GM12878 (cell line): ENCODE results near the gene SH2D2A. TPM values are rescaled to one million over a fixed set of nuclear protein-coding genes. Genes with fewer than 3 reads are reported as not detected.

Source experiments
- ATAC-seq: fragments of 200-7000 bp; cut with Tn5 transposase; 3 replicates; pipeline ENCODE4 v1.9.1; 2020; ENCODE audit warnings: mild to moderate bottlenecking, moderate library complexity
- BruUV-seq: library from RNA; stranded (reverse); fragments of 400-500 nt; replicated peaks from 2 replicates; lab custom pipeline; 2021; lab: Mats Ljungman, UMichigan
- CTCF ChIA-PET: fragments of 300-600 bp; sonication (Branson Sonifier 250); formaldehyde crosslinking; extraction: SDS; loops from one replicate; lab custom pipeline; 2021; ENCODE audit warnings: inconsistent platforms; lab: Yijun Ruan, JAX
- POLR2A ChIA-PET: fragments of 350-600 bp; formaldehyde crosslinking; extraction: SDS; loops from one replicate; lab custom pipeline; 2021; ENCODE audit warnings: inconsistent platforms; lab: Charles Lee
- RAD21 ChIA-PET: fragments of 300-600 bp; sonication (Branson Sonifier 250); formaldehyde crosslinking; loops from one replicate; lab custom pipeline; 2023; ENCODE audit warnings: antibody characterized with exemption; ENCODE audit not compliant: unreplicated experiment; lab: Charles Lee
- SMC1A ChIA-PET: fragments of 300-600 bp; sonication (Branson Sonifier 250); formaldehyde crosslinking; loops from one replicate; lab custom pipeline; 2023; ENCODE audit not compliant: unreplicated experiment, uncharacterized antibody; lab: Charles Lee
- DNase-seq: peaks from one replicate; pipeline ENCODE4 v3.0.0-alpha.2; 2011; ENCODE audit warnings: low read depth, low spot score
- FAIRE-seq: peaks from 3 replicates; lab custom pipeline; 2011; peaks lifted over from hg19 to GRCh38; lab: Jason Lieb, UNC
- H2AFZ ChIP-seq: 2 replicates; pipeline ENCODE4 v1.6.0; 2011; ENCODE audit warnings: low read depth, low read length, control low read depth; ENCODE audit not compliant: control insufficient read depth
- H3K27ac ChIP-seq: 2 replicates; pipeline ENCODE4 v1.5.1; 2011; ENCODE audit warnings: control low read depth; ENCODE audit not compliant: control insufficient read depth, insufficient read depth
- H3K27me3 ChIP-seq, 2 experiments: replicated peaks in 1 of 2; 2 replicates each; pipeline versions ENCODE4 v1.6.0 to v1.6.1; 2011; ENCODE audit warnings: low read length in 1 of 2; ENCODE audit not compliant: control insufficient read depth in 2 of 2, insufficient read depth in 2 of 2
- H3K36me3 ChIP-seq, 2 experiments: 2 replicates each; pipeline ENCODE4 v1.5.1; 2011; ENCODE audit warnings: low read length in 1 of 2; ENCODE audit not compliant: control insufficient read depth in 2 of 2, insufficient read depth in 2 of 2
- H3K4me1 ChIP-seq: 2 replicates; pipeline ENCODE4 v1.6.1; 2011; ENCODE audit warnings: mild to moderate bottlenecking, low read length, moderate library complexity, mixed read lengths; ENCODE audit not compliant: control insufficient read depth, insufficient read depth
- H3K4me2 ChIP-seq: 2 replicates; pipeline ENCODE4 v1.6.0; 2011; ENCODE audit warnings: control low read depth; ENCODE audit not compliant: control insufficient read depth, insufficient read depth
- H3K4me3 ChIP-seq: fragments of 200-600 bp; sonication (generic); 2 replicates; pipeline ENCODE4 v1.5.1; 2016
- H3K79me2 ChIP-seq: 2 replicates; pipeline ENCODE4 v1.6.0; 2011; ENCODE audit warnings: low read length; ENCODE audit not compliant: control insufficient read depth, insufficient read depth
- H3K9ac ChIP-seq: 2 replicates; pipeline ENCODE4 v1.8.0; 2011; ENCODE audit warnings: low read length, control low read depth, mixed read lengths; ENCODE audit not compliant: control insufficient read depth, insufficient read depth
- H3K9me3 ChIP-seq: replicated peaks from 3 replicates; pipeline ENCODE4 v1.5.1; 2011; ENCODE audit warnings: mild to moderate bottlenecking, low read length; ENCODE audit not compliant: control insufficient read depth, insufficient read depth
- H4K20me1 ChIP-seq: 2 replicates; pipeline ENCODE4 v1.6.0; 2011; ENCODE audit not compliant: control insufficient read depth, insufficient read depth
- E4F1 ChIP-seq: fragments of 450-650 bp; IDR thresholded peaks from 2 replicates; pipeline ENCODE4 v1.6.1; 2018; ENCODE audit warnings: borderline replicate concordance, mild to moderate bottlenecking; ENCODE audit not compliant: partially characterized antibody
- KAT2A ChIP-seq: conservative IDR thresholded peaks from 2 replicates; pipeline ENCODE4 v1.6.1; 2011; ENCODE audit warnings: low read depth, low read length; ENCODE audit not compliant: control insufficient read depth
- LARP7 ChIP-seq: fragments of 450-650 bp; IDR thresholded peaks from 2 replicates; pipeline ENCODE4 v1.6.1; 2017; ENCODE audit warnings: mild to moderate bottlenecking
- NFYA ChIP-seq: IDR thresholded peaks from 2 replicates; pipeline ENCODE4 v1.6.1; 2011; ENCODE audit warnings: low read depth, mild to moderate bottlenecking, low read length, improper control_type of control experiment, borderline replicate concordance
- NR2F1 ChIP-seq: fragments of 450-650 bp; conservative IDR thresholded peaks from 2 replicates; pipeline ENCODE4 v1.6.1; 2017; ENCODE audit warnings: mild to moderate bottlenecking
- POU2F2 ChIP-seq: IDR thresholded peaks from 3 replicates; pipeline ENCODE4 v1.6.1; 2011; ENCODE audit warnings: low read depth, mild to moderate bottlenecking, low read length, borderline replicate concordance
- ZBED1 ChIP-seq: IDR thresholded peaks from 2 replicates; pipeline ENCODE4 v1.6.1; 2016; ENCODE audit warnings: borderline replicate concordance
- WGBS: methylation state at CpG from one replicate; pipeline ENCODE4 v1.1.6; 2016; ENCODE audit warnings: low lambda C conversion rate; ENCODE audit not compliant: insufficient replicate concordance, insufficient coverage; ENCODE audit errors: missing lambda C conversion rate; 5-methylcytosine and 5-hydroxymethylcytosine counted together
- in situ Hi-C: fragments of 300-500 bp; cut with MboI; formaldehyde crosslinking; loops from 9 replicates; pipeline ENCODE4 v1.14.3; 2018; ENCODE audit warnings: mixed read lengths
- intact Hi-C: fragments of 100-400 bp; cut with micrococcal nuclease; formaldehyde crosslinking; loops from one replicate; pipeline ENCODE4 v1.14.2; 2022; ENCODE audit not compliant: unreplicated experiment
- polyA plus RNA-seq, 11 experiments: library from polyadenylated mRNA; depleted of rRNA in 4 of 11; unstranded in 6 of 11; stranded (reverse) in 5 of 11; fragments of >200 nt; fragmentation: Nextera tagmentation in 4 of 11; fragmentation: Illumina TruSeq in 1 of 11; extraction: Ambion mirVana in 4 of 11; extraction: Trizol in 1 of 11; gene quantifications; 1 replicate in 1 of 11; 2 replicates in 10 of 11; pipeline versions ENCODE4 v1.2.1 to v1.2.3, GENCODE V29; 2011 to 2016; ENCODE audit warnings: inconsistent platforms in 2 of 11, missing spikeins in 2 of 11, low read depth in 1 of 11
- total RNA-seq, 4 experiments: library from RNA; depleted of rRNA in 3 of 4; stranded (reverse); fragments of >200 nt in 3 of 4; fragmentation: Illumina TruSeq in 1 of 4; extraction: Trizol in 1 of 4; gene quantifications; 2 replicates each; pipeline versions ENCODE4 v1.2.1 to v1.2.3, GENCODE V29; 2013 to 2021
- TF ChIP-seq, protein P1 (sequence below): IDR thresholded peaks from 2 replicates; pipeline ENCODE4 v1.6.1; 2011; ENCODE audit warnings: low read depth, mild to moderate bottlenecking, low read length, moderate library complexity, borderline replicate concordance; ENCODE audit errors: extremely low read depth
- TF ChIP-seq, protein P2 (sequence below): IDR thresholded peaks from 2 replicates; pipeline ENCODE4 v1.6.1; 2012; ENCODE audit warnings: low read depth, low read length, improper control_type of control experiment
- TF ChIP-seq, protein P3 (sequence below): IDR thresholded peaks from 2 replicates; pipeline ENCODE4 v1.6.1; 2012; ENCODE audit warnings: low read depth, low read length, improper control_type of control experiment

Gene SH2D2A
- total and polyA plus RNA-seq, 10 of the 15 experiments (the other 5 are each of a cell fraction or from before 2014, with no cell fraction given) = 0.72 to 15.9 (median 7.0) TPM

- TF ChIP-seq, protein P1, sequence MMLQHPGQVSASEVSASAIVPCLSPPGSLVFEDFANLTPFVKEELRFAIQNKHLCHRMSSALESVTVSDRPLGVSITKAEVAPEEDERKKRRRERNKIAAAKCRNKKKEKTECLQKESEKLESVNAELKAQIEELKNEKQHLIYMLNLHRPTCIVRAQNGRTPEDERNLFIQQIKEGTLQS = no peak
Observed at GRCh38 chr1:156795787-156796186, 20.9 kb downstream of the SH2D2A start (continued).

DNA sequence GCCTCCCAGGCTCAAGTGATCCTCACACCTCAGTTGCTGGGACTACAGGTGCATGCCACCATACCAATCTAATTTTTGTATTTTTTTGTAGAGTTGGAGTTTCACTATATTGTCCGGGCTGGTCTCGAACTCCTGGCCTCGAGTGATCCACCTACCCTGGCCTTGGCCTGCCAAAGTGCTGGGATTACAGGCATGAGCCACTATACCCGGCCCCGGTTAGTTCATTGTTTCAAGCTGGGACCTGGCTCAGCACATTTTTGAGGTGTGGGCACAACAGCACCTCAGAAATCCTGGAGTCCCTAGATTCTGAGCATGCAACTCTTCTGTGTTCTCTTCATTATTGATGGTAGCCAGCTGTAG, 21.3 kb downstream of the SH2D2A start:
- no peak for ATAC-seq
- H3K4me2 ChIP-seq = no peak overlapping the region
- H3K79me2 ChIP-seq = no peaks in the 10 kb centered on the region
- peaks cover 17% of the 10 kb centered on the region for H3K4me1 ChIP-seq
- TF ChIP-seq ZBED1 = no peak
- TF ChIP-seq LARP7 = no peak
- TF ChIP-seq E4F1 = no peak
- TF ChIP-seq POU2F2 = no peak
- TF ChIP-seq NFYA = no peak
- TF ChIP-seq, protein P2, sequence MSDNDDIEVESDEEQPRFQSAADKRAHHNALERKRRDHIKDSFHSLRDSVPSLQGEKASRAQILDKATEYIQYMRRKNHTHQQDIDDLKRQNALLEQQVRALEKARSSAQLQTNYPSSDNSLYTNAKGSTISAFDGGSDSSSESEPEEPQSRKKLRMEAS = no peak
- TF ChIP-seq NR2F1 = no peak
- TF ChIP-seq KAT2A = no peak
- TF ChIP-seq, protein P3, sequence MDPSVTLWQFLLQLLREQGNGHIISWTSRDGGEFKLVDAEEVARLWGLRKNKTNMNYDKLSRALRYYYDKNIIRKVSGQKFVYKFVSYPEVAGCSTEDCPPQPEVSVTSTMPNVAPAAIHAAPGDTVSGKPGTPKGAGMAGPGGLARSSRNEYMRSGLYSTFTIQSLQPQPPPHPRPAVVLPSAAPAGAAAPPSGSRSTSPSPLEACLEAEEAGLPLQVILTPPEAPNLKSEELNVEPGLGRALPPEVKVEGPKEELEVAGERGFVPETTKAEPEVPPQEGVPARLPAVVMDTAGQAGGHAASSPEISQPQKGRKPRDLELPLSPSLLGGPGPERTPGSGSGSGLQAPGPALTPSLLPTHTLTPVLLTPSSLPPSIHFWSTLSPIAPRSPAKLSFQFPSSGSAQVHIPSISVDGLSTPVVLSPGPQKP = no peak
- TF ChIP-seq, all 136 proteins: peak for 0
- Histone ChIP-seq H3K27me3 (no peaks in the 10 kb centered on the region), H3K9ac (no peak overlapping the region), H3K36me3 (peaks cover 41 to 53% of the 10 kb centered on the region in 2 experiments), H3K9me3 (no peaks in the 10 kb centered on the region), H3K4me3 (no peak overlapping the region), H2AFZ (no peak overlapping the region), H3K27ac (no peak overlapping the region), H4K20me1 (no peaks in the 10 kb centered on the region)
- POLR2A ChIA-PET = interaction anchor here (0.7 to 0.8 kb wide), 2 partner anchors 67 to 69 kb away, joined by 3 to 5 read pairs; no protein-coding TSS in a partner anchor
- in situ Hi-C loops = no loop called here
- BruUV-seq = no TSS peak
- DNase-seq (no peak), FAIRE-seq (no peak)
- RAD21 ChIA-PET = interaction anchor here (6.1 to 11.9 kb wide), 2 partner anchors 65 to 68 kb away, joined by 42 to 115 read pairs; partner anchors contain the start of genes INSRR, ISG20L2, METTL25B and NTRK1
- SMC1A ChIA-PET = interaction anchor here (0.7 to 5.7 kb wide), 7 partner anchors 12 to 106 kb away, joined by 3 to 60 read pairs (median 4); partner anchors contain the start of genes INSRR, ISG20L2, METTL25B and NTRK1
- intact Hi-C loops = loop anchor here (5.0 kb wide), 1 partner anchor 42 kb away; no protein-coding TSS in a partner anchor
- 88% methylated on average over 5 of the region's 5 CpGs for WGBS
- CTCF ChIA-PET = interaction anchor here (1.0 to 13.1 kb wide), 13 partner anchors 10 to 106 kb away, joined by 3 to 206 read pairs (median 29); partner anchors contain the start of genes INSRR, ISG20L2, METTL25B and NTRK1
